ENCODE measurements around the gene TCF25. TPM values are rescaled to one million over a fixed set of nuclear protein-coding genes. Genes with fewer than 3 reads are reported as not detected.

The TCF25 gene
- total RNA-seq, 4 donors from 2014 or later: 60.3 to 221 (median 126) TPM

GRCh38 chr16:89918453-89919347, 45.3 kb downstream of the TCF25 start, which contains the start of gene MC1R:
Gene MC1R, plus strand, starts transcription at chr16:89918862. Its CDS starts 397 bp downstream, at chr16:89919259.
- Histone ChIP-seq H3K36me3 (no peaks in the 10 kb centered on the region), H3K9me3 (no peaks in the 10 kb centered on the region), H3K4me3 (peak within 1 kb of the TSS; percentile 15 to 26), H3K27me3 (peaks cover 0 to 5% of the 10 kb centered on the region in 2 donors), H3K4me1 (peaks cover 3 to 31% of the 10 kb centered on the region in 2 donors), H3K27ac (no peak within 1 kb of the TSS)
- DNase-seq: no peak
- TF ChIP-seq CTCF (IDR thresholded peaks at IDR 0.05) (peak in 3 of 4 experiments; percentile 18 to 46 (median 27)), POLR2A (IDR thresholded peaks at IDR 0.05) (no peak)
- intact Hi-C loops (cut with DNase I; ENCODE audit: low total_unique reads): no loop called here

- Histone ChIP-seq H3K27me3 (peaks cover 0 to 12% of the 10 kb centered on the region in 2 donors), H3K27ac (no peak overlapping the region), H3K9me3 (no peaks in the 10 kb centered on the region)
Measured at GRCh38 chr16:89919535-89920406, 46.4 kb downstream of the TCF25 start.

GRCh38 chr16:89920723-89921122, 47.3 kb downstream of the TCF25 start:
- Histone ChIP-seq H3K4me3 (no peak overlapping the region), H3K27ac (peak overlapping the region in 1 of 2 donors; percentile 63)
- intact Hi-C loops (cut with DNase I; ENCODE audit: low total_unique reads): no loop called here

More at GRCh38 chr16:89919535-89920406, 46.4 kb downstream of the TCF25 start:
- TF ChIP-seq POLR2A (IDR thresholded peaks at IDR 0.05) (no peak), CTCF (IDR thresholded peaks at IDR 0.05) (no peak)
- no peak overlapping the region for H3K4me3 ChIP-seq
- H3K36me3 ChIP-seq: no peaks in the 10 kb centered on the region
- peaks cover 3 to 41% of the 10 kb centered on the region in 2 donors for H3K4me1 ChIP-seq
- no peak for DNase-seq
- intact Hi-C loops (cut with DNase I; ENCODE audit: low total_unique reads): no loop called here

GRCh38 chr16:89921131-89921701, 47.8 kb downstream of the TCF25 start:
- TF ChIP-seq POLR2A (IDR thresholded peaks at IDR 0.05) (no peak), CTCF (IDR thresholded peaks at IDR 0.05) (no peak)
- intact Hi-C loops (cut with DNase I; ENCODE audit: low total_unique reads): no loop called here
- Histone ChIP-seq H3K27me3 (peaks cover 0 to 20% of the 10 kb centered on the region in 2 donors), H3K4me3 (no peak overlapping the region), H3K36me3 (no peaks in the 10 kb centered on the region), H3K9me3 (no peaks in the 10 kb centered on the region), H3K4me1 (peaks cover 3 to 46% of the 10 kb centered on the region in 2 donors), H3K27ac (peak overlapping the region; percentile 21 to 63)
- DNase-seq: no peak

More at GRCh38 chr16:89920723-89921122, 47.3 kb downstream of the TCF25 start:
- Histone ChIP-seq H3K27me3 (peaks cover 0 to 15% of the 10 kb centered on the region in 2 donors), H3K4me1 (peaks cover 3 to 44% of the 10 kb centered on the region in 2 donors), H3K9me3 (no peaks in the 10 kb centered on the region), H3K36me3 (no peaks in the 10 kb centered on the region)
- TF ChIP-seq POLR2A (IDR thresholded peaks at IDR 0.05): no peak
- TF ChIP-seq CTCF (IDR thresholded peaks at IDR 0.05): no peak
- DNase-seq: no peak

All from uterus (tissue), 4 donors.